ENCODE results near the gene FAM187B.

GRCh38 chr19:35249848-35250711 is 21.5 kb upstream of the FAM187B start:
- TF ChIP-seq CTCF (IDR thresholded peaks at IDR 0.05; ENCODE audit: low read length) (no peak), EZH2 (IDR thresholded peaks at IDR 0.05; ENCODE audit: borderline replicate concordance, low read length) (no peak)
